Neural cell (in vitro differentiated cells): Measurements from ENCODE around the gene EDARADD. TPM values are rescaled to one million over a fixed set of nuclear protein-coding genes. Genes with fewer than 3 reads are reported as not detected.

Experiments
- H2AFZ ChIP-seq: fragments of 200-600, 300-800 bp; sonication (generic), shearing (Covaris generic); 2 replicates; pipeline ENCODE4 v1.6.0; 2014; ENCODE audit warnings: low read depth, mild to moderate bottlenecking, antibody characterized with exemption, low read length, moderate library complexity
- H3F3A ChIP-seq: fragments of 200-600 bp; shearing (Covaris generic); 2 replicates; pipeline ENCODE4 v1.6.1; 2016; ENCODE audit warnings: mild to moderate bottlenecking, moderate library complexity, mixed read lengths, antibody characterized with exemption, low read length; ENCODE audit not compliant: insufficient read depth, poor library complexity, severe bottlenecking
- H3K27ac ChIP-seq: fragments of 200-600, 300-800 bp; sonication (generic), shearing (Covaris generic); 2 replicates; pipeline ENCODE4 v1.5.1; 2014; ENCODE audit warnings: mild to moderate bottlenecking, low read length, moderate library complexity
- H3K27me3 ChIP-seq: fragments of 300-800, 200-600 bp; sonication (generic), shearing (Covaris generic); 2 replicates; pipeline ENCODE4 v1.6.0; 2014; ENCODE audit warnings: mild to moderate bottlenecking, low read depth, low read length, moderate library complexity; ENCODE audit not compliant: insufficient read depth
- H3K36me3 ChIP-seq: fragments of 300-800, 200-600 bp; sonication (generic), shearing (Covaris generic); 2 replicates; pipeline ENCODE4 v1.5.1; 2014; ENCODE audit warnings: mild to moderate bottlenecking, antibody characterized with exemption, low read length, moderate library complexity; ENCODE audit not compliant: insufficient read depth
- H3K4me2 ChIP-seq: fragments of 300-800, 200-600 bp; sonication (generic), shearing (Covaris generic); 2 replicates; pipeline ENCODE4 v1.6.0; 2014; ENCODE audit warnings: mild to moderate bottlenecking, low read length
- H3K4me3 ChIP-seq: fragments of 300-800, 200-600 bp; sonication (generic), shearing (Covaris generic); 2 replicates; pipeline ENCODE4 v1.5.1; 2014; ENCODE audit warnings: mild to moderate bottlenecking, low read length, moderate library complexity
- H3K79me2 ChIP-seq: fragments of 200-600 bp; shearing (Covaris generic); replicated peaks from 2 replicates; pipeline ENCODE4 v1.6.0; 2014; ENCODE audit warnings: mild to moderate bottlenecking, low read length, moderate library complexity; ENCODE audit not compliant: insufficient read depth
- H3K9ac ChIP-seq: fragments of 300-800, 200-600 bp; sonication (generic), shearing (Covaris generic); 2 replicates; pipeline ENCODE4 v1.6.1; 2016; ENCODE audit warnings: mild to moderate bottlenecking, low read length, mixed read lengths
- H3K9me2 ChIP-seq: fragments of 200-600 bp; shearing (Covaris generic); 2 replicates; pipeline ENCODE4 v1.6.1; 2016; ENCODE audit warnings: mild to moderate bottlenecking, low read length, mixed read lengths; ENCODE audit not compliant: insufficient read depth
- H3K9me3 ChIP-seq: fragments of 200-600, 300-800 bp; sonication (generic), shearing (Covaris generic); 2 replicates; pipeline ENCODE4 v1.6.1; 2016; ENCODE audit warnings: mild to moderate bottlenecking, mixed run types, low read length, moderate library complexity, mixed read lengths
- H4K20me1 ChIP-seq: fragments of 200-600 bp; shearing (Covaris generic); 2 replicates; pipeline ENCODE4 v1.6.1; 2016; ENCODE audit warnings: mild to moderate bottlenecking, mixed run types; ENCODE audit not compliant: insufficient read depth
- CTCF ChIP-seq: fragments of 450-650 bp; IDR thresholded peaks from 2 replicates; pipeline ENCODE4 v1.5.1; 2014; ENCODE audit warnings: antibody characterized with exemption, mild to moderate bottlenecking, moderate library complexity; ENCODE audit not compliant: poor library complexity, severe bottlenecking
- EP300 ChIP-seq: fragments of 450-650 bp; conservative IDR thresholded peaks from 2 replicates; pipeline ENCODE4 v1.6.1; 2014; ENCODE audit warnings: antibody characterized with exemption, mild to moderate bottlenecking, moderate library complexity; ENCODE audit not compliant: poor library complexity, severe bottlenecking
- EZH2 ChIP-seq: fragments of 200-600, 300-800 bp; shearing (Covaris generic), sonication (generic); IDR thresholded peaks from 2 replicates; pipeline ENCODE4 v1.6.1; 2014; ENCODE audit warnings: antibody characterized with exemption, low read length, borderline replicate concordance, mild to moderate bottlenecking; ENCODE audit not compliant: insufficient read depth, poor library complexity, severe bottlenecking
- MXI1 ChIP-seq: fragments of 450-650 bp; conservative IDR thresholded peaks from 2 replicates; pipeline ENCODE4 v1.6.1; 2014; ENCODE audit warnings: antibody characterized with exemption, mild to moderate bottlenecking; ENCODE audit not compliant: poor library complexity, severe bottlenecking
- POLR2AphosphoS5 ChIP-seq: IDR thresholded peaks from 2 replicates; pipeline ENCODE4 v1.6.1; 2012
- RAD21 ChIP-seq: fragments of 450-650 bp; conservative IDR thresholded peaks from 2 replicates; pipeline ENCODE4 v1.6.1; 2014; ENCODE audit warnings: antibody characterized with exemption, mild to moderate bottlenecking, moderate library complexity
- REST ChIP-seq: IDR thresholded peaks from 2 replicates; pipeline ENCODE4 v1.6.1; 2012; ENCODE audit warnings: borderline replicate concordance
- SMC3 ChIP-seq: fragments of 450-650 bp; conservative IDR thresholded peaks from 2 replicates; pipeline ENCODE4 v1.6.1; 2014; ENCODE audit warnings: antibody characterized with exemption, mild to moderate bottlenecking, moderate library complexity; ENCODE audit not compliant: poor library complexity
- TAF1 ChIP-seq: IDR thresholded peaks from 2 replicates; pipeline ENCODE4 v1.6.1; 2012; ENCODE audit warnings: low read depth
- polyA plus RNA-seq: library from polyadenylated mRNA; depleted of rRNA; stranded (reverse); fragments of >200 nt; gene quantifications from 2 replicates; pipeline ENCODE4 v1.2.3, GENCODE V29; 2014

The EDARADD gene
- polyA plus RNA-seq, 1 donor from 2014 or later: 0.17 TPM

DNA sequence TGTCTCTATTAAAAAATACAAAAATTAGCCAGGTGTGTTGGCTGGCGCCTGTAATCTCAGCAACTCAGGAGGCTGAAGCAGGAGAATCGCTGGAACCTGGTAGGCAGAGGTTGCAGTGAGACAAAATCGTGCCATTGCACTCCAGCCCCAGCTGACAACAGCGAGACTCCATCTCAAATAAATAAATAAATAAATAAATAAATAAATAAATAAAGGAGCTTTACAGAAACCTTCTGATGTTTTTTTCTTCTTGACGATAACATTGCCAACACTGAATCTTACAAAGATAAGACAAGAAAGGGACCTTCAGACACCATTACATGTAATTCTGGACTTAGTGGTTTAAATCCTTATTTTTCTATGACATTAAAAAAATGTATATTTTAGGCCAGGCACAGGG lies 81.9 kb downstream of the EDARADD start:
- no peaks in the 10 kb centered on the region for H3F3A ChIP-seq
- H3K4me3 ChIP-seq: no peak overlapping the region
- H3K9ac ChIP-seq: no peak overlapping the region
- no peaks in the 10 kb centered on the region for H3K79me2 ChIP-seq
- no peaks in the 10 kb centered on the region for H3K9me2 ChIP-seq
- no peaks in the 10 kb centered on the region for H3K27me3 ChIP-seq
- no peaks in the 10 kb centered on the region for H3K9me3 ChIP-seq
- no peak overlapping the region for H3K4me2 ChIP-seq
- H3K36me3 ChIP-seq: no peaks in the 10 kb centered on the region
- H2AFZ ChIP-seq: no peak overlapping the region
- H4K20me1 ChIP-seq: no peaks in the 10 kb centered on the region
- no peak overlapping the region for H3K27ac ChIP-seq
- TF ChIP-seq CTCF (no peak), TAF1 (no peak), SMC3 (no peak), REST (no peak), EZH2 (no peak), MXI1 (no peak), RAD21 (no peak), POLR2AphosphoS5 (no peak), EP300 (no peak)

DNA sequence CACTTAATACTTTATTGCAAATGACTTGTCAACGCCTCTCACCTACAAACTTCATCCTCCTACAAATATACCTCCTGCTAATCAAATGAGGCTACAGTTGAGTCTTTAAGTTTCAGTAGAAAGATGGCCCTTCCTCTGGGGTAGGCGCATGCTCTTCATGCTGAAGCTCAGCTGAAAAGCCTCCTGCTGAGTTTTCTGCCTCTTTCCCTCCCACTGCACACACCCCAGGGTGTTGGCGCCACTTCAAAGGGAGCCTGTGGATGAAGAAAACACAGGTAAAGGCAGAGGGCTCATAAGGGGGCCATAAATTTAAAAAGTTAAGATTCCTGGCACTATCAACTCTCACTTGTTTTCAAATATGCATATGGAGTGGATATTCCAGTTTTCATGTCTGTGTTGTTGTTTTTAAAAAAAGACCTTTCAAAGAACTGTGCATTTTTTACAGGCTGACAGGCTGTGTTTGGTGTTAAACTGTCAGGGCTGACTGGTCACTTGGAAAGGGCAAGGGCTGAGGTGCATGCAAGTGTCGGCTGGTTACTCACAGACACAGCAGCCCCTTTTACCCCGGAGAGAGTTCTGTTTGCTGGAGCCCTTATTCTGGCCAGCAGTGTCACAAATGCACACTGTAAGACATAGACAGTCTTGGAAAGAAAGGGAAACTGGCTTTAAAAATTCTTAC lies 86.8 kb downstream of the EDARADD start:
- no peaks in the 10 kb centered on the region for H3K79me2 ChIP-seq
- TF ChIP-seq CTCF: no peak
- no peak for TF ChIP-seq EZH2
- TF ChIP-seq SMC3: no peak
- no peak for TF ChIP-seq EP300
- no peaks in the 10 kb centered on the region for H3F3A ChIP-seq
- H3K9me3 ChIP-seq: no peaks in the 10 kb centered on the region
- H3K9ac ChIP-seq: no peak overlapping the region
- no peak overlapping the region for H3K4me3 ChIP-seq
- no peaks in the 10 kb centered on the region for H4K20me1 ChIP-seq
- H3K27ac ChIP-seq: no peak overlapping the region
- no peaks in the 10 kb centered on the region for H3K9me2 ChIP-seq
- H2AFZ ChIP-seq: no peak overlapping the region
- no peak overlapping the region for H3K4me2 ChIP-seq
- H3K36me3 ChIP-seq: no peaks in the 10 kb centered on the region
- H3K27me3 ChIP-seq: no peaks in the 10 kb centered on the region
